NCI-H524 (cell line): ENCODE data around the gene FAM89B.

Experiments
- DNase-seq, 2 experiments: peaks; one replicate each; lab custom pipeline; 2025; lab: John Stamatoyannopoulos, UW

The FAM89B gene

DNA sequence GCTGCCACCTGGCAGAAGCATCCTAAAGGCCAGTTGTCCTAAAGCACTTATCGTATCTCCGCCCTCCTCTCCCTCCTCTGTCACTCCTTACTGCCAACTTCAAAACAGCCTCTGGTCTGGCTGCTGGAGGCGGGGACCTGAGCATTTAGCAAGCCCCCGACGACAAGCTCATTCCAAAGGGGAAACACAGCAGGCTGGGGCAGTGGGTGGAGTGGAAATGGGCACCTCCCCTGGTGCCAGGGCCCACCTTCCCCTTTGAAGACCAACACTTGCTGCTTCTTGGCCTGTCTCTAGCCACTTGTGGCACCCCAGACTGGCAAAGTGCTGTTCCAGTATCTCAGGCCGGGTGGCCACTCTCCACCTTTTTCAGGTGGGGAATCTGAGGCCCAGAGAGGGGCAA, 38.1 kb downstream of the FAM89B start:
- DNase-seq: no peak

DNA sequence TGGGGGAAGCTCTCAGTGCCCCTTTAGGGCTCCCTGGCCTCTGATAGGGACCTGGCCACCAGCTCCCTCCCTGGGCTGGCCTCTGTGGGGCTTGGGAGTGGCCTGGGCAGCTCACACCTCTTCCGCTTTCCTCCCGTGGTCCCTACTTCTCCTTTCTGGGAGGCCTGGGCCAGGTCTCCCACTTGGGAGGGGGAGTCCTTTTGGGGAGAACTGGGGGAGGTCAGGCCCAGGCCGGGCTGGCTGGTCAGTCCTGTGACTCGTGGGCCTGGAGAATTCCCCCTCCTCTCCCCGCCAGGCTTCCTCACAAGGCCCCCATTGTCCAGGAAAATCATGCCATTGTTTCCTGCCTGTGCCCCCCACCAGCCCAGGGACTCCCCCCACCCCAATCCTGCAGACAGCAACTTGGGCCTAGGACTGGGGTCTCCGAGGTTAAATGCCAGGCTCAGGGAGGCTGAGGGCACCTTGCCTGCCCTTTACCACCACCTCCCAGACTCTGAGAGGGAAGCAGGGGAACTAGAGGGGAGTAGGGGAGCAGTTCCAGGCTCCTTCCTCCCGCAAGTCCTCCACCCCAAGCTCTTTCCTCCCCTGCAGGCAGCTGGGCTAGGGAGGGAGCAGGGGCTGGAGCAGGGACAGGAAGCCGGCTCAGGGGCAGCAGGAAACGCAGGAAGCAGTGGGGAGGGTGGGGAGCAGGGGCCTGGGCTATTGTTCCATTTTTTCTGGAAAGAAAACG, 38.9 kb downstream of the FAM89B start:
- no peak for DNase-seq

GRCh38 chr11:65611758-65612603, 39.6 kb downstream of the FAM89B start:
- DNase-seq: no peak

GRCh38 chr11:65612691-65613090, 40.4 kb downstream of the FAM89B start:
- no peak for DNase-seq

DNA sequence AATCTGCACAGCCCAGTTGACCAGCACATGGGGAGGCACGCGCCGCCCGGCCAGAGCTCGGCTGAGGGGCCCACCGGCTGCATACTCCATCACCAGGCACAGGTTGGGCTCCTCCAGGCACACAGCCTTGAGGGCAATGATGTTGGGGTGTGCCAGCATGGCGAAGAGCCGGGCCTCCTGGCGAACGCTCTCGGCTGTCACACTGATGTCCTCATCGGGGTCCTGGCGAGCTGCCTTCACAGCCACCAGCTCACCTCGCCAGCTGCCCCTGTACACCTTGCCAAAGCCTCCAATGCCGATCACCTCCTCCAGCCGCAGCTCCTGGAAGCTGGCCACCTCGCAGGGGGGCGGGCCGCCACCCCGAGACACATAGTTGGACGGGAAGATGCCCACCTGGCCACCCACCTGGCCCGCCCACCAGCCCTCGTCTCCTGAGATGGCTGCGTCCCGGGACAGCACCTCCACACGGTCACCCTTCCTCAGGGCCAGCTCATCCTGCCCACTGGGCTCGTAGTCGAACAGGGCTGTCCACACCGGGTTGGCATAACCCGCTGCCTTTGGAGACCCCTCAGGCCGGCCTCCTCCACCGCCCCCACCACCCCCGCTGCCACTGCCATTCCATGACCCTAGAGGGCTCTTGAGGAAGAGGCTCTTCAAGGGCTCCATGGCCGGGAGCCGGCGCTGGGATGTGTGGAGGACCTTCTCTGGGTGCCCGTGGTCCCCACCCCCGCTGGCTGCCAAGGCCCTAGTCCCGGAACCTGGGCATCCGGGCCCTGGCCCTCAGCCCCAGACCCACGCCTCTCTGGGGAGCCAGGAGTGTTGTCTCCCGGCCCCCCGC, 41.0 kb downstream of the FAM89B start:
- DNase-seq: no peak

DNA sequence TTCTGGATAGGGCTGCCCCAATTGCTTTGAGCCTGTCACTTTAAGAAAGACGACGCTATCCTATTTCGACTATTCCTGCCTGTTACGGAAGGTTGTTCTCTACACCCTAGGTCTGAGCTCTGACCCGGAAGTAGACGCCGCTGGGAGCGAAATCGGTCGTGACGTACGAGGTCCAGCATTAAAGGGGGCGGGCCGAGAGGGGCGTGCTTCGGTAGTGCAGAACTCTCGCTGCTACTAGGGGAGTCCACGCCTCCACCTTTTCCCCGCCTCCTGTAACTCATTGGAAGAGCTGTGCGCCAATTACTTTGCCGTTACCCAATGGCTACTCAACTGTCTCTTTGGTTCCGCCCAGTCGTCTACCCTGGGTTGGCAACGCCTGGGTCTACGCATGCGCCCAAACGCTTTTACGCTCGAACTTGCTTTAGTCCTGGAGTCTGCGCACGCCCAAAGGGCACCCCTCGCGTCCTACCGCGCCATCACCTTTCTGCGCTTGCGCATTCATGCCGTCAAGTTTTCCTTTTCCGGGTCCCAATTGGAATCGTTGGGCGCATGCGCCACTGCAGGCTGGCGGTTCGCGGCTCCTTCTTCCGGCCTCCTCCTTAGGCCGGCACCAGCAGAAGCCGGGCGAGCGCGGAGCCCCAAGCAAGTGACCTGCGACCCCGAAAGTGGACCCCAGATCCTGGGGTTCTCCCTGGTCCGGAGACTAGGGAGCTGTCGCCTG, 43.1 kb downstream of the FAM89B start, which contains the start of gene PCNX3:
Gene PCNX3 (plus strand): TSS at position 548 of the 721 bp plus-strand sequence. CDS start 536 bp downstream, outside the sequence.
- peak; percentile 99 to 100 for DNase-seq

GRCh38 chr11:65615950-65616574, 43.7 kb downstream of the FAM89B start:
- DNase-seq: peak in 1 of 2 experiments; percentile 31

- DNase-seq: no peak
These were observed 44.2 kb downstream of the FAM89B start for GRCh38 chr11:65616575-65617001.

GRCh38 chr11:65617136-65617850, 45.0 kb downstream of the FAM89B start:
- DNase-seq: no peak

GRCh38 chr11:65617990-65618751, 45.8 kb downstream of the FAM89B start:
- no peak for DNase-seq

- DNase-seq: no peak
These were observed 46.4 kb downstream of the FAM89B start for GRCh38 chr11:65618763-65619162.

DNA sequence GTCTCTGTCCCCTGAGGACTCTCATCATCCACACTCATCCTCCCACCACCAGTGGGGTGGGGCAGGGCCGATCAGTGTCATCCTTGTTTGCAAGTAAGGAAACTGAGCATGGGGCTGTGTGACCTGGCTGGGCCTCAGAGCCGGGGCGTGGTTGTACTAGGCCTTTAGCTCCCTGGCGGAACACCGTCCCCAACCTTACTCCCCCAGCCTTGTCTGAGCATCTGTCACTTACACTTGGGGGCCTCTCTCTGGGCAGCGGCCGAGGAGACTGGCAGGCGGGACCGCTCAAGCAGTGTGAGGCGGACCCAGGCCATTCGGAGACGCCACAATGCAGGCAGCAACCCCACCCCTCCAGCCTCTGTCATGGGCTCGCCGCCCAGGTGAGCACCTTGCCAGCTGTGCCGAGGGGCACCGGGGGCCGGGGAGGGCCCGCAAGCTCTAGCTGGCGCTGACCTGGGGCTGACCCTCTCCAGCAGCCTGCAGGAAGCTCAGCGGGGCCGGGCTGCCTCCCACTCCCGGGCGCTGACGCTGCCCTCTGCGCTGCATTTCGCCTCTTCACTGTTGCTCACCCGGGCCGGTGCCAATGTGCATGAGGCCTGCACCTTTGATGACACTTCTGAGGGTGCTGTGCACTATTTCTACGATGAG, 47.1 kb downstream of the FAM89B start:
- DNase-seq: no peak

GRCh38 chr11:65620666-65621065, 48.3 kb downstream of the FAM89B start:
- no peak for DNase-seq

GRCh38 chr11:65621460-65621859, 49.1 kb downstream of the FAM89B start:
- DNase-seq: no peak

- no peak for DNase-seq
These were observed 49.7 kb downstream of the FAM89B start for GRCh38 chr11:65622011-65622410.

GRCh38 chr11:65623177-65623576, 50.8 kb downstream of the FAM89B start:
- DNase-seq: no peak
